ENCODE results near the gene RAMP1.

Gene RAMP1

DNA sequence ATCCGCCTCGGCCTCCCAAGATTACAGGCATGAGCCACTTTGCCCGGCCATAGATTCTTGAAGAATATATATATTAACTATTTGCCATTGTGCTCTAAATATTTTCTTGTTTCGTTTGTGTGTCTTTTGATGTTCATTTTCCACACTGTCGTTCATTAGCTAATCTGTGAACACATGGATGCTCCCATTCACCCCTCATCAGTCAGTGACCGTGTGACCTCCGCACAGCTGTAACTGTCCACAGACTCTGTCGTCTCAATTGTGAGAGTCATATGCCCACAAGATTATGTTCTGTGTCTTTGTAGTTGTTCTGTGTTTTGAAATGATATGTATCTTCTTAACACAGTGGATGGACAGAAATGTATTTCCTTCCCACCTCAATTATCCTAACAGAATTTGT, 29.6 kb downstream of the RAMP1 start:
- DNase-seq = no peak
- H2AFZ ChIP-seq (ENCODE audit: insufficient read depth, low read length, poor library complexity) = no peak overlapping the region

DNA sequence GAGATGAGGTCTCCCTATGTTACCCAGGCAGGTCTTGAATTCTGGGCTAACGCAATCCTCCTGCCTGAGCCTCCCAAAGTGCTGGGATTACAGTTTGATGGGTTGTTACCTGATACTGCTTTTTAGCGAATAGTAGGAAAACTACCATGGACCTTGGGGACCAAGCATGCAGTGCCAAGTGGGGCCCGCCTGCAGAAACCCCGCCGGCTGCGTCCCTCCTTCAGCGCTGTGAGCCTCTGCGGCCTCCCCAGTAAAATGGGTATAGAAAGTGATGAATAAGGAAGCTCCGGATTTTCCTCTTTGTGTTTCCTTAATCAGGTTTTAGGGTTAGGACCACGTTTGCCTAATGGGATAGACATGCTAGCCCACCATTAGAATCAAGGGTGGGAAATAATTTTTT, 30.4 kb downstream of the RAMP1 start:
- H4K91ac ChIP-seq (ENCODE audit: low read depth, low read length) = no peak overlapping the region
- no peaks in the 10 kb centered on the region for H3K9me3 ChIP-seq (ENCODE audit: insufficient read depth, low read depth, low read length)
- no peak overlapping the region for H4K8ac ChIP-seq (ENCODE audit: low read depth, low read length)
- peaks cover 22 to 23% of the 10 kb centered on the region in 2 experiments for H3K4me1 ChIP-seq (ENCODE audit: control insufficient read depth in 1 of 2, insufficient read depth in 2 of 2, low read length in 2 of 2)
- H3K14ac ChIP-seq (ENCODE audit: low read length) = no peak overlapping the region
- H3K18ac ChIP-seq (ENCODE audit: low read length) = no peak overlapping the region
- no peak overlapping the region for H2BK5ac ChIP-seq (ENCODE audit: low read depth, low read length, poor library complexity)
- H2AK5ac ChIP-seq (ENCODE audit: low read length) = no peak overlapping the region
- no peak overlapping the region for H3K27ac ChIP-seq (ENCODE audit: low read depth, low read length)
- H3K9ac ChIP-seq (ENCODE audit: low read length) = no peak overlapping the region
- no peak overlapping the region for H3K4me2 ChIP-seq (ENCODE audit: low read length)
- H4K12ac ChIP-seq (ENCODE audit: low read depth, low read length) = no peak overlapping the region
- no peak overlapping the region for H3K4ac ChIP-seq (ENCODE audit: low read depth, low read length)
- no peak overlapping the region for H3K23ac ChIP-seq (ENCODE audit: low read length)
- no peaks in the 10 kb centered on the region for H3K79me2 ChIP-seq (ENCODE audit: control insufficient read depth, insufficient read depth, low read length, poor library complexity)
- no peak overlapping the region for H3K4me3 ChIP-seq (ENCODE audit: low read depth, low read length)
- peaks cover 14% of the 10 kb centered on the region for H3K79me1 ChIP-seq (ENCODE audit: low read length)
- no peak overlapping the region for H2AFZ ChIP-seq (ENCODE audit: insufficient read depth, low read length, poor library complexity)
- no peak for DNase-seq
- H3K27me3 ChIP-seq (ENCODE audit: insufficient read depth, low read length) = no peaks in the 10 kb centered on the region
- no peaks in the 10 kb centered on the region for H3K36me3 ChIP-seq (ENCODE audit: control insufficient read depth in 1 of 2, insufficient read depth in 2 of 2, low read length in 2 of 2)
- no peak overlapping the region for H2BK120ac ChIP-seq (ENCODE audit: insufficient read depth, low read length, poor library complexity)
- WGBS (ENCODE audit: extremely low coverage, insufficient coverage, insufficient read length) = no CpG with 5 or more reads among the region's 10 CpGs
- H2BK12ac ChIP-seq (ENCODE audit: low read length) = no peak overlapping the region

More for the DNA sequence above, 29.6 kb downstream of the RAMP1 start:
- no CpG with 5 or more reads among the region's 8 CpGs for WGBS (ENCODE audit: extremely low coverage, insufficient coverage, insufficient read length)
- Histone ChIP-seq H2BK5ac (ENCODE audit: low read depth, low read length, poor library complexity) (no peak overlapping the region), H3K79me2 (ENCODE audit: control insufficient read depth, insufficient read depth, low read length, poor library complexity) (no peaks in the 10 kb centered on the region), H3K27me3 (ENCODE audit: insufficient read depth, low read length) (no peaks in the 10 kb centered on the region), H3K14ac (ENCODE audit: low read length) (no peak overlapping the region), H2BK12ac (ENCODE audit: low read length) (no peak overlapping the region), H3K23ac (ENCODE audit: low read length) (no peak overlapping the region), H2BK120ac (ENCODE audit: insufficient read depth, low read length, poor library complexity) (no peak overlapping the region), H4K8ac (ENCODE audit: low read depth, low read length) (no peak overlapping the region), H3K4me2 (ENCODE audit: low read length) (no peak overlapping the region), H3K4me3 (ENCODE audit: low read depth, low read length) (no peak overlapping the region), H3K9ac (ENCODE audit: low read length) (no peak overlapping the region), H4K12ac (ENCODE audit: low read depth, low read length) (no peak overlapping the region), H3K27ac (ENCODE audit: low read depth, low read length) (no peak overlapping the region), H3K79me1 (ENCODE audit: low read length) (peaks cover 19% of the 10 kb centered on the region), H4K91ac (ENCODE audit: low read depth, low read length) (no peak overlapping the region), H2AK5ac (ENCODE audit: low read length) (no peak overlapping the region), H3K18ac (ENCODE audit: low read length) (no peak overlapping the region), H3K9me3 (ENCODE audit: insufficient read depth, low read depth, low read length) (no peaks in the 10 kb centered on the region), H3K36me3 (ENCODE audit: control insufficient read depth in 1 of 2, insufficient read depth in 2 of 2, low read length in 2 of 2) (no peaks in the 10 kb centered on the region), H3K4ac (ENCODE audit: low read depth, low read length) (no peak overlapping the region), H3K4me1 (ENCODE audit: control insufficient read depth in 1 of 2, insufficient read depth in 2 of 2, low read length in 2 of 2) (peaks cover 27 to 28% of the 10 kb centered on the region in 2 experiments)

DNA sequence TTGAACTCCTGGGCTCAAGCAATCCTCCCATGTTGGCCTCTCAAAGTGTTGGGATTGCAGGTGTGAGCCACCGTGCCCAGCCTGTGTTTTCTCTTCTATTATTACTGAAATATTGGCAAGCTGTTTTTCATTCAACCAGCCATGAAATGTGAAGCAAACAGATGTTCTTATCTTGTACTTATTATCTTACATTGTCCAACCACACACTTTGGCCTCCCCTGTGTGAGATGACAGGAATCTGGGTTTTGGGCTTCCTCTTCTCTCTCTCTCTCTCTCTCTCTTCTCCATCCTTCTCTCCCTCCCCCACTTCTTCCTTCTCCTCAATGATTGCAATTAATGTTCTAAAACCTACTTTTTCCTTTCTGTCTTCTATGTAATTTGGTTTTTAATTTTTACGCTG, 33.1 kb downstream of the RAMP1 start:
- no peak overlapping the region for H2BK120ac ChIP-seq (ENCODE audit: insufficient read depth, low read length, poor library complexity)
- no peak overlapping the region for H3K4me3 ChIP-seq (ENCODE audit: low read depth, low read length)
- no peak overlapping the region for H3K4me2 ChIP-seq (ENCODE audit: low read length)
- H3K4me1 ChIP-seq (ENCODE audit: control insufficient read depth in 1 of 2, insufficient read depth in 2 of 2, low read length in 2 of 2) = peaks cover 2 to 9% of the 10 kb centered on the region in 2 experiments
- no peak overlapping the region for H4K12ac ChIP-seq (ENCODE audit: low read depth, low read length)
- H4K91ac ChIP-seq (ENCODE audit: low read depth, low read length) = no peak overlapping the region
- H3K4ac ChIP-seq (ENCODE audit: low read depth, low read length) = no peak overlapping the region
- no peaks in the 10 kb centered on the region for H3K79me1 ChIP-seq (ENCODE audit: low read length)
- no peaks in the 10 kb centered on the region for H3K36me3 ChIP-seq (ENCODE audit: control insufficient read depth in 1 of 2, insufficient read depth in 2 of 2, low read length in 2 of 2)
- H3K14ac ChIP-seq (ENCODE audit: low read length) = no peak overlapping the region
- no peaks in the 10 kb centered on the region for H3K79me2 ChIP-seq (ENCODE audit: control insufficient read depth, insufficient read depth, low read length, poor library complexity)
- no peak overlapping the region for H3K27ac ChIP-seq (ENCODE audit: low read depth, low read length)
- H3K18ac ChIP-seq (ENCODE audit: low read length) = no peak overlapping the region
- H2AFZ ChIP-seq (ENCODE audit: insufficient read depth, low read length, poor library complexity) = no peak overlapping the region
- no peaks in the 10 kb centered on the region for H3K27me3 ChIP-seq (ENCODE audit: insufficient read depth, low read length)
- H3K23ac ChIP-seq (ENCODE audit: low read length) = no peak overlapping the region
- H2BK5ac ChIP-seq (ENCODE audit: low read depth, low read length, poor library complexity) = no peak overlapping the region
- no peaks in the 10 kb centered on the region for H3K9me3 ChIP-seq (ENCODE audit: insufficient read depth, low read depth, low read length)
- no CpG with 5 or more reads among the region's 2 CpGs for WGBS (ENCODE audit: extremely low coverage, insufficient coverage, insufficient read length)
- H2BK12ac ChIP-seq (ENCODE audit: low read length) = no peak overlapping the region
- H3K9ac ChIP-seq (ENCODE audit: low read length) = no peak overlapping the region
- no peak for DNase-seq
- no peak overlapping the region for H4K8ac ChIP-seq (ENCODE audit: low read depth, low read length)
- H2AK5ac ChIP-seq (ENCODE audit: low read length) = no peak overlapping the region

DNA sequence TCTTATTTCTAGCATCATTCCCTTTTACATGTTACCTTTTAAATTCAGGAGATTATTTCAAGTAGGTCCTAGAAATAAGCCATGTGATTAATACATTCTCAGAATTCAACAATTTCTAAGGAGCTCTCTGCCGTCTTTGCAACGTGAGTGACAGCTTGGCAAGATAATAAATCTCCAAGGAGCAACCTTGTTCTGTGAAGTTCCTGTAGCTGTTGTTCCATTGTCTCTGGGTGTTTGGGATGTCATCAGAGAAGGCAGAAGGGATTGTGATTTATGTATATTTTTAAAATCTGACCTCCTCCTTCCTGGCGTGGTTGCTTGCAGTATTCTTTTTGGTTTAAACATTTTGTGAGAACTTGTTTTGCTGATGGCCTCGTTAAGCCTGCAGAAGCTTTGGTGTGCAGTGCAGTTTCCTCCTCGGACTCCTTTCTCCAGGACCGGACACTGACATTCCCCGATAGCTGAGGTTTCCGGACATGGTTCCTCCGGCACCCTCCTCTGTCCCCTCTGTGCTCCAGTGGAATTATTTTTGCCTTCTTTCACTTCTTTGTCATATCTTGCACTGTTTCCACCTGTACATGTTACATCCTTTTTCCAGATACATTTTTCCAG, 33.7 kb downstream of the RAMP1 start:
- Histone ChIP-seq H2BK5ac (ENCODE audit: low read depth, low read length, poor library complexity) (no peak overlapping the region), H3K79me1 (ENCODE audit: low read length) (no peaks in the 10 kb centered on the region), H3K27ac (ENCODE audit: low read depth, low read length) (no peak overlapping the region), H3K4me2 (ENCODE audit: low read length) (no peak overlapping the region), H2BK12ac (ENCODE audit: low read length) (no peak overlapping the region), H4K8ac (ENCODE audit: low read depth, low read length) (no peak overlapping the region), H3K9me3 (ENCODE audit: insufficient read depth, low read depth, low read length) (no peaks in the 10 kb centered on the region), H2BK120ac (ENCODE audit: insufficient read depth, low read length, poor library complexity) (no peak overlapping the region), H3K23ac (ENCODE audit: low read length) (no peak overlapping the region), H2AK5ac (ENCODE audit: low read length) (no peak overlapping the region), H3K36me3 (ENCODE audit: control insufficient read depth in 1 of 2, insufficient read depth in 2 of 2, low read length in 2 of 2) (no peaks in the 10 kb centered on the region), H3K9ac (ENCODE audit: low read length) (no peak overlapping the region), H3K14ac (ENCODE audit: low read length) (no peak overlapping the region), H3K4me1 (ENCODE audit: control insufficient read depth in 1 of 2, insufficient read depth in 2 of 2, low read length in 2 of 2) (peaks cover 2 to 9% of the 10 kb centered on the region in 2 experiments), H3K79me2 (ENCODE audit: control insufficient read depth, insufficient read depth, low read length, poor library complexity) (no peaks in the 10 kb centered on the region), H2AFZ (ENCODE audit: insufficient read depth, low read length, poor library complexity) (no peak overlapping the region), H3K4me3 (ENCODE audit: low read depth, low read length) (no peak overlapping the region), H3K4ac (ENCODE audit: low read depth, low read length) (no peak overlapping the region), H3K18ac (ENCODE audit: low read length) (no peak overlapping the region), H4K91ac (ENCODE audit: low read depth, low read length) (no peak overlapping the region), H3K27me3 (ENCODE audit: insufficient read depth, low read length) (no peaks in the 10 kb centered on the region), H4K12ac (ENCODE audit: low read depth, low read length) (no peak overlapping the region)
- DNase-seq = no peak
- WGBS (ENCODE audit: extremely low coverage, insufficient coverage, insufficient read length) = no CpG with 5 or more reads among the region's 9 CpGs
